SK-N-SH (cell line): ENCODE data around the gene KDM6B.

Experiments
- CTCF ChIP-seq: fragments of 200-600 bp; sonication (generic); IDR thresholded peaks from 2 replicates; pipeline ENCODE4 v1.6.1; 2017; ENCODE audit warnings: antibody characterized with exemption, mild to moderate bottlenecking, moderate library complexity
- EP300 ChIP-seq, 2 experiments: IDR thresholded peaks; 2 replicates each; pipeline versions ENCODE4 v1.4.0 to v1.6.1; 2012; ENCODE audit warnings: borderline replicate concordance in 1 of 2, low read depth in 1 of 2, low read length in 1 of 2
- POLR2AphosphoS5 ChIP-seq: IDR thresholded peaks from 2 replicates; pipeline ENCODE4 v1.6.1; 2012; ENCODE audit warnings: low read depth, low read length
- TF ChIP-seq, protein P1 (sequence below): IDR thresholded peaks from 2 replicates; pipeline ENCODE4 v1.4.0; 2012; ENCODE audit warnings: low read depth

GRCh38 chr17:7797976-7798375, 36.0 kb upstream of the KDM6B start:
- TF ChIP-seq CTCF, result no peak
- no peak for TF ChIP-seq EP300 (IDR thresholded peaks at IDR 0.05; ENCODE audit: borderline replicate concordance in 1 of 2, low read depth in 1 of 2, low read length in 1 of 2)
- TF ChIP-seq, protein P1, sequence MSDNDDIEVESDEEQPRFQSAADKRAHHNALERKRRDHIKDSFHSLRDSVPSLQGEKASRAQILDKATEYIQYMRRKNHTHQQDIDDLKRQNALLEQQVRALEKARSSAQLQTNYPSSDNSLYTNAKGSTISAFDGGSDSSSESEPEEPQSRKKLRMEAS, result no peak
- TF ChIP-seq POLR2AphosphoS5, result no peak
